Fibroblast of mammary gland (primary cell): Measurements from ENCODE around the gene CREB3.

Source experiments
- DNase-seq: peaks from one replicate; pipeline ENCODE4 v3.0.0-alpha.2; 2010; ENCODE audit warnings: low read depth
- H3K4me3 ChIP-seq: 2 replicates; pipeline ENCODE4 v1.5.1; 2011; ENCODE audit warnings: low read depth, mild to moderate bottlenecking, low read length, moderate library complexity; ENCODE audit not compliant: control insufficient read depth
- TF ChIP-seq, protein P1 (sequence below): conservative IDR thresholded peaks from 2 replicates; pipeline ENCODE4 v1.5.1; 2011; ENCODE audit warnings: low read depth, low read length, inconsistent platforms; ENCODE audit not compliant: control insufficient read depth, insufficient read depth

CREB3 gene

DNA sequence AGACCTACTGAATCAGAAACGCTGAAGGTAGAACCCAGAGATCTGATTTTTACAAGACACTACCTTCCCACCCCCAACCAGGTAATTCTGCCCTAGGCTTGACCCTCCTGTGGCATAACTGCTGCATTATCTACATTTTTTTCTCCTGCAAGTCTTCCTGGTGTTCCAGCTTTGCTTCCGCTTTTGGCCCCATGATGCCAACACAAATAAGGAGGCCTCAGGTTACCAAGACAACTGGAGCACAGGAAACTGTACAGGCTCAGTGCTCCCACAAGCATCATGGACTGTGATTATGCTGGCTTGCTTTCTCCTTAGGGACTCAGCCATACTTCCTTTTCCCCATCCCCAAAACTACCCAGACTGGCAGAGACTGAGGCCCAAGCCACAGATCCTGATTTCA lies 28.2 kb downstream of the CREB3 start:
- DNase-seq = no peak
- TF ChIP-seq, protein P1, sequence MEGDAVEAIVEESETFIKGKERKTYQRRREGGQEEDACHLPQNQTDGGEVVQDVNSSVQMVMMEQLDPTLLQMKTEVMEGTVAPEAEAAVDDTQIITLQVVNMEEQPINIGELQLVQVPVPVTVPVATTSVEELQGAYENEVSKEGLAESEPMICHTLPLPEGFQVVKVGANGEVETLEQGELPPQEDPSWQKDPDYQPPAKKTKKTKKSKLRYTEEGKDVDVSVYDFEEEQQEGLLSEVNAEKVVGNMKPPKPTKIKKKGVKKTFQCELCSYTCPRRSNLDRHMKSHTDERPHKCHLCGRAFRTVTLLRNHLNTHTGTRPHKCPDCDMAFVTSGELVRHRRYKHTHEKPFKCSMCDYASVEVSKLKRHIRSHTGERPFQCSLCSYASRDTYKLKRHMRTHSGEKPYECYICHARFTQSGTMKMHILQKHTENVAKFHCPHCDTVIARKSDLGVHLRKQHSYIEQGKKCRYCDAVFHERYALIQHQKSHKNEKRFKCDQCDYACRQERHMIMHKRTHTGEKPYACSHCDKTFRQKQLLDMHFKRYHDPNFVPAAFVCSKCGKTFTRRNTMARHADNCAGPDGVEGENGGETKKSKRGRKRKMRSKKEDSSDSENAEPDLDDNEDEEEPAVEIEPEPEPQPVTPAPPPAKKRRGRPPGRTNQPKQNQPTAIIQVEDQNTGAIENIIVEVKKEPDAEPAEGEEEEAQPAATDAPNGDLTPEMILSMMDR = no peak

DNA sequence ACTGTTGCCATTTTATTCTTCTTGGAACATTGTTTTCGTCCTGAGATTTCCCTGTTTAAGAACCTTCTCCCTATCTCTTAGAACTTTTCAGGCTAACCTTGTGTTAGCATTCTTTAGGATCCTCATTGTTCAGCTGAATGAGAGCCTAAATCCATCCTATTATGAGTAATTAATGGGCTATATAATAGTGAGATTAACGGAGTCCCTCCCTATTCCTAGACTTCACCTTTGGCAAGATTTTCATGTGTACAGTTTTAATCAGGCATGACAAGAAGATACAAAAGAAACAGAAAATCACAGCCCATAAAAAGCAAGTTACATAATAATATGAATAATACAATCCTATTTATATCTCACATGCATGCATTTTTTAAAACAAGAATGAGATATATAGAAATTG lies 30.7 kb downstream of the CREB3 start:
- no peak for DNase-seq

More for the DNA sequence above, 28.2 kb downstream of the CREB3 start:
- H3K4me3 ChIP-seq = no peak overlapping the region

DNA sequence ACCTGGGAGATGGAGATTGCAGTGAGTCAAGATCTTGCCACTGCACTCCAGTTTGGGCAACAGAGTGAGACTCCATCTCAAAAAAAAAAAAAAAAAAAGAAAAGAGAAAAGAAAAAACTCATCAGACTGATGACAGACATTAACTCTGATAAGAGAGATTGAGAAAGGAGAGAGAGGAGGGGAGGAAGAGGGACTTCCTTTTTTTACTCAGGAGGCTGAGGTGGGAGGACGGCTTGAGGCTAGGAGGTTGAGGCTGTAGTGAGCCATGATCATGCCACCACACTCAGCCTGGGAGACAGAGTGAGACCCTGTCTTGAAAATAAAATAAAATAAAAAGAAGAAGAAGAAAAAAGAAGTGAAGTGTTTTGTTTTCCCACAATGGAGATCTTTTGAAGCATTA lies 31.3 kb downstream of the CREB3 start:
- no peak overlapping the region for H3K4me3 ChIP-seq
- TF ChIP-seq, protein P1 = no peak
- DNase-seq = no peak

More for the DNA sequence above, 30.7 kb downstream of the CREB3 start:
- TF ChIP-seq, protein P1 = no peak
- H3K4me3 ChIP-seq = no peak overlapping the region

DNA sequence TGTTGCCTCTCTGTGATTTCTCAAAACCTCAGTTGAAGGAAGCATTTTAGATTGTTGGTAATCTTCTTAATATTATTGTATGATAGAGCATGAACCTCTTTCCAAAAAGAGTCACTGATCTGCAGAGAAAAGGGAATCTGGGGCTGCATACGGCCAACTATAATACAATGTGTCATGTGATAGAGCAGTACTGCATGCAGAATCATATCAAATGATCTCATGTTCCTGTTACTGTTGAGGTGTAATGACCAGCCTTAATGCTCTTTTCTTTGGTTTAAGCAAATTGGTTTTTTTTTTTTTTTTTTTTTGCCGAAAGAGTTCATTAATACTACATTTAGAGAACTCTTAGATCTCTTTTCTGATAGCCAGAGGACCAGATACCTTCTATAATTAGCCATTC lies 34.5 kb downstream of the CREB3 start:
- TF ChIP-seq, protein P1 = no peak
- H3K4me3 ChIP-seq = no peak overlapping the region
- no peak for DNase-seq

DNA sequence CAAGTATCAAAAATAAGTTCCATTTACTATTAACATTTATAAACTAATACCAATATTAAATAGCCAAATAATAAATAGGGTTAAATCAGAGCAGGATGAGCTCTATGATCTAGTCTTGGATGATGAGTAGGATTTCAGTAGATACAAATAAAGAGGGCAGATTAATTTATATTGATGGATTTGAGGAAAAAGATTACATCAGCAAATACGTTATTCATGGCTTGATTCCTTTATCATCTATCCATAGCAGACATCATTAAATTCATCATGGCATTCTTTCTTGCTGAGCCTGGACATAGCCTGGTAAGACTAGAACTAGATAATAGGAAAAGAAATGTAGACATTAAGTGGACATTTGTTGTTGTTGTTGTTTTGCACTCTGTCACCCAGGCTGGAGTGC lies 35.0 kb downstream of the CREB3 start:
- DNase-seq = no peak
- TF ChIP-seq, protein P1 = no peak
- no peak overlapping the region for H3K4me3 ChIP-seq

DNA sequence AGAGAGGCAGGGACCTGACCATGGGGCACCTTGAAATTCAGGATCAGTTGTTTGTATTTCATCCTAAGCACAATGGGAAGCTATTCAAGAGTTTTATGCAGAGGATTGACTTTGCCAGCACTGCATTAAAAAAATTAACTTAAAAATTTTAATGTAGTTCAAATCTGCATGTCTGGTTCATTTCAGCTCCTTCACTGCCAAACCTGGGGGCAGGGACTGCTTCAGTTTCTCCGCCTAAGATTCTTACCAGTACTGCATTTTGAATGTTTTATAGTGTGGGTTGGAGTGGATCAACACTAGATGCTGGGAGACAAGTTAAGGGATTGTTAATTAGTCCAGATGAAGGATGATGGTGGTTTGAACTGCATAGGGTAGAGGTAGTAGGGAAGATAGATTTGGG lies 37.3 kb downstream of the CREB3 start:
- no peak for DNase-seq
- TF ChIP-seq, protein P1 = no peak
- no peak overlapping the region for H3K4me3 ChIP-seq

DNA sequence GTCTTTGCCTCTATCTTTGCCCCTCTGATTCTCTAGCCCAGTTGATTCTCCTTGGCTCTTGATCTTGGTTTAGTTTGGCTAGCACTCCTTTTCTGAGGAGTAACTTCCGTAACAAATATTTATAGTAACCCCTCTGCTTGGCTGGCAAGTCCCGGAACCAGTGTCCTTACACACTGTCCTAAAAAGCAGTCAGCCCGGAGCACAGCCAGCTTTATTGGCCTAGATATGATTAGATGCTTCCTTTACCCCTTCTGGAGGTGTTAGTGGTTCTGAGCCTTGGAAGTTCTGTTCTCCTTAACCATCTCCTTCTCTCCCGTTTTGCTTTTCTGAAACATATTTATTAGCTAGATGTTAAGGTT lies 38.6 kb downstream of the CREB3 start:
- H3K4me3 ChIP-seq = no peak overlapping the region
- TF ChIP-seq, protein P1 = no peak
- no peak for DNase-seq
